H1 (cell line): Measurements from ENCODE around the gene ABHD4. TPM values are rescaled to one million over a fixed set of nuclear protein-coding genes. Genes with fewer than 3 reads are reported as not detected.

Source experiments
- CTCF ChIA-PET: fragments of 300-600 bp; sonication (Branson Sonifier 250); formaldehyde crosslinking; loops from one replicate; lab custom pipeline; 2021; ENCODE audit not compliant: partially characterized antibody; lab: Charles Lee
- POLR2A ChIA-PET: fragments of 300-600 bp; sonication (Branson Sonifier 250); formaldehyde crosslinking; loops from one replicate; lab custom pipeline; 2021; ENCODE audit warnings: inconsistent platforms; ENCODE audit not compliant: partially characterized antibody; lab: Charles Lee
- DNase-seq, 2 experiments: peaks; one replicate each; pipeline versions ENCODE4 v3.0.0 to v3.0.0-alpha.2; 2010 to 2022; ENCODE audit warnings: low spot score in 2 of 2, low read depth in 1 of 2, mixed read lengths in 1 of 2
- FAIRE-seq: peaks from 2 replicates; lab custom pipeline; 2011; peaks lifted over from hg19 to GRCh38; lab: Jason Lieb, UNC
- H2AFZ ChIP-seq: 2 replicates; pipeline ENCODE4 v1.8.1; 2012; ENCODE audit warnings: low read length, inconsistent platforms
- H2AK5ac ChIP-seq: 2 replicates; pipeline ENCODE4 v1.6.1; 2013; ENCODE audit warnings: low read depth, low read length
- H2BK120ac ChIP-seq: replicated peaks from 2 replicates; pipeline ENCODE3; 2013; ENCODE audit warnings: low read depth, low read length, inconsistent platforms
- H2BK12ac ChIP-seq: 2 replicates; pipeline ENCODE4 v1.6.1; 2013; ENCODE audit warnings: low read depth, low read length
- H2BK15ac ChIP-seq: 2 replicates; pipeline ENCODE4 v1.6.1; 2013; ENCODE audit warnings: low read length
- H2BK20ac ChIP-seq: 2 replicates; pipeline ENCODE4 v1.6.1; 2013; ENCODE audit warnings: low read length
- H2BK5ac ChIP-seq: 2 replicates; pipeline ENCODE4 v1.6.1; 2013; ENCODE audit warnings: low read depth, low read length
- H3K14ac ChIP-seq: 2 replicates; pipeline ENCODE4 v1.6.1; 2013; ENCODE audit warnings: inconsistent platforms; ENCODE audit not compliant: insufficient read length
- H3K18ac ChIP-seq: 2 replicates; pipeline ENCODE4 v1.6.1; 2013; ENCODE audit warnings: low read length; ENCODE audit errors: extremely low read depth
- H3K23ac ChIP-seq: 2 replicates; pipeline ENCODE4 v1.6.1; 2013; ENCODE audit warnings: inconsistent platforms; ENCODE audit not compliant: insufficient read length
- H3K23me2 ChIP-seq: 2 replicates; pipeline ENCODE4 v1.6.1; 2013; ENCODE audit warnings: low read depth, low read length
- H3K27ac ChIP-seq: 2 replicates; pipeline ENCODE4 v1.6.1; 2011; ENCODE audit warnings: low read depth, low read length, inconsistent platforms
- H3K27me3 ChIP-seq, 4 experiments: replicated peaks in 1 of 4; 1 replicate in 1 of 4; 2 replicates in 3 of 4; pipeline versions ENCODE4 v1.6.1 to v1.8.1; 2011 to 2013; ENCODE audit warnings: low read length in 3 of 4, mild to moderate bottlenecking in 3 of 4, inconsistent platforms in 2 of 4, mixed read lengths in 2 of 4, moderate library complexity in 1 of 4; ENCODE audit not compliant: control insufficient read depth in 3 of 4, insufficient read depth in 3 of 4; ENCODE audit errors: extremely low read depth in 1 of 4
- H3K36me3 ChIP-seq, 4 experiments: 2 replicates each; pipeline versions ENCODE4 v1.6.1 to v1.8.1; 2011 to 2013; ENCODE audit warnings: mild to moderate bottlenecking in 4 of 4, low read length in 3 of 4, moderate library complexity in 2 of 4, control low read depth in 1 of 4, inconsistent platforms in 1 of 4; ENCODE audit not compliant: insufficient read depth in 4 of 4, control insufficient read depth in 2 of 4
- H3K4ac ChIP-seq: replicated peaks from 2 replicates; pipeline ENCODE3; 2013; ENCODE audit warnings: low read length, low read depth, mixed read lengths, inconsistent platforms; ENCODE audit not compliant: insufficient read length
- H3K4me1 ChIP-seq, 4 experiments: replicated peaks in 1 of 4; 1 replicate in 1 of 4; 2 replicates in 3 of 4; pipeline versions ENCODE4 v1.6.1 to v1.8.1; 2011 to 2013; ENCODE audit warnings: low read length in 3 of 4, inconsistent platforms in 2 of 4, mixed read lengths in 1 of 4; ENCODE audit not compliant: insufficient read depth in 4 of 4, control insufficient read depth in 3 of 4
- H3K4me2 ChIP-seq, 2 experiments: 2 replicates each; pipeline versions ENCODE4 v1.6.1 to v1.8.1; 2011 to 2013; ENCODE audit warnings: low read depth in 2 of 2, low read length in 2 of 2, control low read depth in 1 of 2, inconsistent platforms in 1 of 2, mild to moderate bottlenecking in 1 of 2; ENCODE audit not compliant: insufficient read depth in 1 of 2
- H3K4me3 ChIP-seq, 4 experiments: fragments of 200-600, 300-600 bp in 1 of 4; sonication (generic), shearing (Covaris generic), sonication (Bioruptor Twin) in 1 of 4; 2 replicates each; pipeline versions ENCODE4 v1.5.1 to v1.8.1; 2011 to 2016; ENCODE audit warnings: low read length in 4 of 4, low read depth in 3 of 4, control low read depth in 2 of 4, inconsistent platforms in 2 of 4, mild to moderate bottlenecking in 2 of 4, mixed read lengths in 1 of 4, moderate library complexity in 1 of 4; ENCODE audit not compliant: insufficient read depth in 2 of 4; ENCODE audit errors: extremely low read depth in 1 of 4
- H3K56ac ChIP-seq: replicated peaks from 2 replicates; pipeline ENCODE3; 2013; ENCODE audit warnings: low read depth, mild to moderate bottlenecking, mixed read lengths, low read length, inconsistent platforms; ENCODE audit not compliant: insufficient read length
- H3K79me1 ChIP-seq: 2 replicates; pipeline ENCODE4 v1.6.1; 2013; ENCODE audit warnings: low read depth, low read length, control low read depth
- H3K79me2 ChIP-seq, 2 experiments: 2 replicates each; pipeline versions ENCODE4 v1.6.1 to v1.8.1; 2012 to 2013; ENCODE audit warnings: low read length in 2 of 2, mild to moderate bottlenecking in 2 of 2, inconsistent platforms in 1 of 2; ENCODE audit not compliant: insufficient read depth in 2 of 2, control insufficient read depth in 1 of 2
- H3K9ac ChIP-seq, 4 experiments: replicated peaks in 1 of 4; 1 replicate in 1 of 4; 2 replicates in 3 of 4; pipeline versions ENCODE4 v1.6.1 to v1.8.1; 2011 to 2013; ENCODE audit warnings: low read depth in 3 of 4, low read length in 3 of 4, control low read depth in 2 of 4, mild to moderate bottlenecking in 2 of 4, moderate library complexity in 2 of 4, inconsistent platforms in 1 of 4; ENCODE audit errors: extremely low read depth in 1 of 4
- H3K9me3 ChIP-seq, 2 experiments: 2 replicates each; pipeline versions ENCODE4 v1.6.1 to v1.8.1; 2012 to 2013; ENCODE audit warnings: mild to moderate bottlenecking in 2 of 2, moderate library complexity in 2 of 2, control low read depth in 1 of 2, inconsistent platforms in 1 of 2, low read depth in 1 of 2, low read length in 1 of 2, mixed read lengths in 1 of 2; ENCODE audit not compliant: insufficient read depth in 2 of 2
- H4K20me1 ChIP-seq, 2 experiments: replicated peaks in 1 of 2; 2 replicates each; pipeline versions ENCODE3 to v1.8.1; 2011 to 2013; ENCODE audit warnings: inconsistent platforms in 2 of 2, low read length in 2 of 2, mild to moderate bottlenecking in 1 of 2; ENCODE audit not compliant: insufficient read depth in 2 of 2, control insufficient read depth in 1 of 2
- H4K5ac ChIP-seq: 2 replicates; pipeline ENCODE4 v1.6.1; 2013; ENCODE audit warnings: low read length, low read depth, mixed read lengths, inconsistent platforms; ENCODE audit not compliant: insufficient read length
- H4K8ac ChIP-seq: 2 replicates; pipeline ENCODE4 v1.8.0; 2013; ENCODE audit warnings: mild to moderate bottlenecking, moderate library complexity, low read length, inconsistent platforms; ENCODE audit not compliant: insufficient read depth; ENCODE audit errors: extremely low read depth
- H4K91ac ChIP-seq: replicated peaks from 2 replicates; pipeline ENCODE3; 2013; ENCODE audit warnings: low read length, mixed read lengths, inconsistent platforms; ENCODE audit not compliant: insufficient read length
- ASH2L ChIP-seq: fragments of 200-600, 300-600 bp; sonication (generic); IDR thresholded peaks from one replicate; pipeline ENCODE4 v1.7.1; 2017; ENCODE audit warnings: low read length
- BACH1 ChIP-seq: IDR thresholded peaks from 2 replicates; pipeline ENCODE4 v1.6.1; 2012; ENCODE audit warnings: low read length, improper control_type of control experiment
- CHD2 ChIP-seq: IDR thresholded peaks from 2 replicates; pipeline ENCODE4 v1.6.1; 2012; ENCODE audit warnings: low read length, improper control_type of control experiment
- CREB1 ChIP-seq: IDR thresholded peaks from 2 replicates; pipeline ENCODE4 v1.6.1; 2012; ENCODE audit warnings: inconsistent platforms
- CTBP2 ChIP-seq: IDR thresholded peaks from 2 replicates; pipeline ENCODE4 v1.7.0; 2011; ENCODE audit warnings: borderline replicate concordance, mild to moderate bottlenecking, moderate library complexity, mixed read lengths, low read length; ENCODE audit not compliant: insufficient read depth, insufficient read length
- KDM4A ChIP-seq: IDR thresholded peaks from one replicate; pipeline ENCODE4 v1.7.1; 2012; ENCODE audit warnings: low read depth, mild to moderate bottlenecking, moderate library complexity, low read length, inconsistent platforms; ENCODE audit not compliant: severe bottlenecking
- RFX5 ChIP-seq: IDR thresholded peaks from 2 replicates; pipeline ENCODE4 v1.6.1; 2011; ENCODE audit warnings: low read depth, low read length, improper control_type of control experiment, borderline replicate concordance
- RNF2 ChIP-seq: fragments of 200-900, 300-1000 bp; sonication (generic); IDR thresholded peaks from 2 replicates; pipeline ENCODE4 v1.7.1; 2016; ENCODE audit warnings: borderline replicate concordance, low read depth, mild to moderate bottlenecking, antibody characterized with exemption, low read length; ENCODE audit not compliant: poor library complexity, severe bottlenecking; ENCODE audit errors: missing control alignments
- RXRA ChIP-seq: IDR thresholded peaks from 2 replicates; pipeline ENCODE4 v1.6.1; 2011; ENCODE audit warnings: low read depth, mild to moderate bottlenecking, low read length, moderate library complexity; ENCODE audit not compliant: insufficient read depth
- SIX5 ChIP-seq: IDR thresholded peaks from 2 replicates; pipeline ENCODE4 v1.6.1; 2011; ENCODE audit warnings: mild to moderate bottlenecking, low read depth, low read length
- SP1 ChIP-seq: IDR thresholded peaks from 2 replicates; pipeline ENCODE4 v1.6.1; 2011; ENCODE audit warnings: low read depth, low read length
- SUZ12 ChIP-seq: fragments of 200-600 bp; sonication (generic); IDR thresholded peaks from 2 replicates; pipeline ENCODE4 v1.6.1; 2012; ENCODE audit warnings: mild to moderate bottlenecking, inconsistent platforms, low read length, moderate library complexity, mixed read lengths
- TCF12 ChIP-seq: IDR thresholded peaks from 2 replicates; pipeline ENCODE4 v1.6.1; 2011; ENCODE audit warnings: low read depth, mild to moderate bottlenecking, low read length
- WGBS, 2 experiments: shearing (Covaris generic) in 1 of 2; methylation state at CpG; one replicate each; pipeline versions ENCODE4 v1.1.6 to v1.1.7; 2013 to 2015; ENCODE audit warnings: low lambda C conversion rate in 2 of 2, mixed read lengths in 2 of 2, inconsistent platforms in 1 of 2, low coverage in 1 of 2, missing lambda C conversion rate in 1 of 2; ENCODE audit not compliant: insufficient replicate concordance in 2 of 2, insufficient coverage in 1 of 2, insufficient read length in 1 of 2; ENCODE audit errors: extremely low coverage in 1 of 2, missing lambda C conversion rate in 1 of 2; 5-methylcytosine and 5-hydroxymethylcytosine counted together
- polyA plus RNA-seq, 7 experiments: library from polyadenylated mRNA; depleted of rRNA in 3 of 7; stranded (reverse) in 5 of 7; unstranded in 2 of 7; fragments of >200 nt in 5 of 7; fragments of 200-250 nt in 2 of 7; gene quantifications; 1 replicate in 5 of 7; 2 replicates in 1 of 7; 4 replicates in 1 of 7; pipeline versions ENCODE4 v1.2.1 to v1.2.3, GENCODE V29; 2011 to 2013; ENCODE audit warnings: missing spikeins in 2 of 7, mixed read lengths in 2 of 7
- total RNA-seq: library from RNA; stranded (reverse); fragmentation: NEBNext Ultra II Directional; extraction: Animal tissue kit (Norgen Biotek cat#: 25700); gene quantifications from 2 replicates; pipeline ENCODE4 v1.2.1, GENCODE V29; 2021
- TF ChIP-seq, protein P1 (sequence below): IDR thresholded peaks from 2 replicates; pipeline ENCODE4 v1.6.1; 2011; ENCODE audit warnings: low read length, improper control_type of control experiment

The ABHD4 gene
- total and polyA plus RNA-seq, 2 of the 8 experiments (the other 6 are each of a cell fraction or from before 2014, with no cell fraction given) = 32.4 to 42.9 TPM

DNA sequence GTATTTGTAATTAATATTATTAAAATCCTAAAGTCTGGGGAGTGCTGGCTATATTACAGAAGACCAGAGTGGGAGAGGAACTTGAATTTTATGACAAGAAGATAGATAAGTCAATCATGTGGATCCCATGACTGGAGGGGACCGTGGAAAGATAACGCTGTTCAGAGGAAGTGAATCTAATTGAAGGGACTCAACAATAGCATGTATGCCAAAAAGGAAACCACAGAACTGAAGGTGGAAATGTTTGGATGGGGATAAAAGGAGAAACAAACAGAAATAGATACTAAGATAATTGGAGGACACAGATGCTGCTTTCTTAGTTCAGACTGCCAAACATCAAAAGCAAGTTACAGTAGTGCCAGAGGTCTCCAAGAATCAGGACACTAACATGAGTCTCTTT is 24.9 kb downstream of the ABHD4 start:
- H3K79me2 ChIP-seq = no peaks in the 10 kb centered on the region
- no peak overlapping the region for H3K9ac ChIP-seq
- no peaks in the 10 kb centered on the region for H4K20me1 ChIP-seq
- H3K36me3 ChIP-seq = no peaks in the 10 kb centered on the region
- no peak for FAIRE-seq
- whole genome bisulfite sequencing, 2 experiments = 56% methylated on average over 2 of the region's 2 CpGs; no CpG with 5 or more reads in 1 of the 2 experiments
- ChIA-PET CTCF (no interaction called here), POLR2A (no interaction called here)
- H2BK20ac ChIP-seq = no peak overlapping the region
- no peak overlapping the region for H3K18ac ChIP-seq
- H3K14ac ChIP-seq = no peak overlapping the region
- no peak overlapping the region for H3K4ac ChIP-seq
- H4K91ac ChIP-seq = no peak overlapping the region
- no peak overlapping the region for H4K5ac ChIP-seq
- no peak for DNase-seq
- no peak overlapping the region for H2BK5ac ChIP-seq
- H3K4me3 ChIP-seq = no peak overlapping the region
- peaks cover 2% of the 10 kb centered on the region; the same call in 1 of the 2 replicates for H3K23me2 ChIP-seq
- H3K79me1 ChIP-seq = no peaks in the 10 kb centered on the region
- no peak overlapping the region for H3K23ac ChIP-seq
- H2AFZ ChIP-seq = no peak overlapping the region
- H3K4me1 ChIP-seq = peaks cover 0 to 9% (median 4%) of the 10 kb centered on the region in 4 experiments; a peak in 3 of 7 replicates
- no peak overlapping the region for H3K4me2 ChIP-seq
- H3K9me3 ChIP-seq = peaks cover 6 to 13% of the 10 kb centered on the region in 2 experiments
- no peak overlapping the region for H3K27ac ChIP-seq
- no peak overlapping the region for H2BK120ac ChIP-seq
- H2BK15ac ChIP-seq = no peak overlapping the region
- no peak overlapping the region for H4K8ac ChIP-seq
- no peak overlapping the region for H2BK12ac ChIP-seq
- H3K56ac ChIP-seq = no peak overlapping the region
- H3K27me3 ChIP-seq = no peaks in the 10 kb centered on the region
- TF ChIP-seq BACH1 (no peak), SP1 (no peak), RFX5 (no peak), TCF12 (no peak), KDM4A (no peak), RXRA (no peak), CHD2 (no peak), SUZ12 (no peak), CTBP2 (no peak), RNF2 (no peak), SIX5 (no peak), CREB1 (no peak), ASH2L (no peak)
- TF ChIP-seq, protein P1, sequence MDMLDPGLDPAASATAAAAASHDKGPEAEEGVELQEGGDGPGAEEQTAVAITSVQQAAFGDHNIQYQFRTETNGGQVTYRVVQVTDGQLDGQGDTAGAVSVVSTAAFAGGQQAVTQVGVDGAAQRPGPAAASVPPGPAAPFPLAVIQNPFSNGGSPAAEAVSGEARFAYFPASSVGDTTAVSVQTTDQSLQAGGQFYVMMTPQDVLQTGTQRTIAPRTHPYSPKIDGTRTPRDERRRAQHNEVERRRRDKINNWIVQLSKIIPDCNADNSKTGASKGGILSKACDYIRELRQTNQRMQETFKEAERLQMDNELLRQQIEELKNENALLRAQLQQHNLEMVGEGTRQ = no peak
- TF ChIP-seq, all 59 proteins: peak for 0
- H2AK5ac ChIP-seq = no peak overlapping the region
